Measurements from ENCODE around the gene CKMT1B.
"Not testable (repeated sequence)": the region's sequence is repeated elsewhere in the genome, so short reads cannot be mapped to it uniquely, and the experiment has no call there.

CKMT1B gene

GRCh38 chr15:43638464-43639204, 44.8 kb downstream of the CKMT1B start:
- DNase-seq, result not testable (repeated sequence)
